Breast epithelium (tissue), 4 donors: ENCODE data around the gene OPCML. TPM values are rescaled to one million over a fixed set of nuclear protein-coding genes. Genes with fewer than 3 reads are reported as not detected.

Source experiments
- DNase-seq, 2 donors: peaks; one replicate each; pipeline ENCODE4 v3.0.0-alpha.2; 2019; ENCODE audit warnings: low spot score in 2 of 2
- H3K27ac ChIP-seq, 2 donors: fragments of 200-600 bp; sonication (generic) in 1 of 2; one replicate each; pipeline ENCODE4 v1.5.1; 2016 to 2019; ENCODE audit warnings: mild to moderate bottlenecking in 1 of 2
- H3K27me3 ChIP-seq, 2 donors: fragments of 200-600 bp; sonication (generic) in 1 of 2; one replicate each; pipeline versions ENCODE4 v1.5.1 to v1.6.0; 2017 to 2019; ENCODE audit warnings: control low read depth in 1 of 2, mild to moderate bottlenecking in 1 of 2
- H3K36me3 ChIP-seq: fragments of 200-600 bp; one replicate; pipeline ENCODE4 v1.5.1; 2019
- H3K4me1 ChIP-seq, 2 donors: fragments of 200-600 bp; sonication (generic); one replicate each; pipeline ENCODE4 v1.5.1; 2016 to 2019; ENCODE audit warnings: control low read depth in 1 of 2
- H3K4me3 ChIP-seq, 3 donors: fragments of 200-600 bp; sonication (generic); 1 replicate in 2 of 3; 2 replicates in 1 of 3; pipeline ENCODE4 v1.5.1; 2016 to 2019; ENCODE audit warnings: mild to moderate bottlenecking in 3 of 3, moderate library complexity in 2 of 3
- H3K9me3 ChIP-seq, 2 donors: fragments of 200-600 bp; sonication (generic) in 1 of 2; one replicate each; pipeline ENCODE4 v1.5.1; 2016 to 2019; ENCODE audit warnings: control low read depth in 1 of 2
- CTCF ChIP-seq, 3 donors: fragments of 450-650 bp; IDR thresholded peaks; one replicate each; pipeline ENCODE4 v1.5.1; 2016 to 2017; ENCODE audit warnings: antibody characterized with exemption in 3 of 3, mild to moderate bottlenecking in 3 of 3, moderate library complexity in 3 of 3
- POLR2A ChIP-seq: fragments of 450-650 bp; IDR thresholded peaks from one replicate; pipeline ENCODE4 v1.6.1; 2016; ENCODE audit warnings: antibody characterized with exemption, mild to moderate bottlenecking, moderate library complexity
- POLR2AphosphoS5 ChIP-seq, 3 donors: sonication (generic); formaldehyde crosslinking; IDR thresholded peaks; one replicate each; pipeline ENCODE4 v1.6.1; 2017; ENCODE audit warnings: antibody characterized with exemption in 3 of 3
- intact Hi-C: fragments of 100-400 bp; cut with DNase I; formaldehyde crosslinking; loops from one replicate; pipeline ENCODE4 v1.15.1; 2023; ENCODE audit warnings: low total_unique reads
- total RNA-seq, 3 donors: library from RNA; depleted of rRNA; stranded (reverse); fragments of >200 nt; gene quantifications; one replicate each; pipeline ENCODE4 v1.1.0, GENCODE V29; 2016

The OPCML gene
- total RNA-seq, 3 donors from 2014 or later, result not detected

GRCh38 chr11:133521502-133521901 is 10.8 kb downstream of the OPCML start:
- no peak overlapping the region for H3K27ac ChIP-seq
- no peaks in the 10 kb centered on the region for H3K36me3 ChIP-seq
- intact Hi-C loops, result no loop called here
- H3K27me3 ChIP-seq, result no peaks in the 10 kb centered on the region
- H3K9me3 ChIP-seq, result no peaks in the 10 kb centered on the region
- TF ChIP-seq CTCF (IDR thresholded peaks at IDR 0.05), result no peak
- no peak for TF ChIP-seq POLR2AphosphoS5 (IDR thresholded peaks at IDR 0.05)
- TF ChIP-seq POLR2A, result no peak
- H3K4me1 ChIP-seq, result no peaks in the 10 kb centered on the region
- no peak for DNase-seq
- no peak overlapping the region for H3K4me3 ChIP-seq

- no peaks in the 10 kb centered on the region for H3K27me3 ChIP-seq
- H3K36me3 ChIP-seq, result no peaks in the 10 kb centered on the region
- H3K27ac ChIP-seq, result no peak overlapping the region
- TF ChIP-seq POLR2A (no peak), POLR2AphosphoS5 (IDR thresholded peaks at IDR 0.05) (no peak), CTCF (IDR thresholded peaks at IDR 0.05) (no peak)
- H3K4me3 ChIP-seq, result no peak overlapping the region
- H3K9me3 ChIP-seq, result no peaks in the 10 kb centered on the region
- intact Hi-C loops, result no loop called here
- H3K4me1 ChIP-seq, result no peaks in the 10 kb centered on the region
- DNase-seq, result no peak
Observed at GRCh38 chr11:133520707-133521106, 11.6 kb downstream of the OPCML start.

GRCh38 chr11:133519560-133519959 is 12.7 kb downstream of the OPCML start:
- Histone ChIP-seq H3K4me1 (no peaks in the 10 kb centered on the region), H3K27ac (no peak overlapping the region), H3K9me3 (no peaks in the 10 kb centered on the region), H3K4me3 (no peak overlapping the region), H3K27me3 (no peaks in the 10 kb centered on the region), H3K36me3 (no peaks in the 10 kb centered on the region)
- TF ChIP-seq POLR2A, result no peak
- TF ChIP-seq CTCF (IDR thresholded peaks at IDR 0.05), result no peak
- TF ChIP-seq POLR2AphosphoS5 (IDR thresholded peaks at IDR 0.05), result no peak
- intact Hi-C loops, result no loop called here
- no peak for DNase-seq

- Histone ChIP-seq H3K4me3 (no peak overlapping the region), H3K27me3 (no peaks in the 10 kb centered on the region), H3K4me1 (no peaks in the 10 kb centered on the region), H3K9me3 (no peaks in the 10 kb centered on the region), H3K36me3 (no peaks in the 10 kb centered on the region), H3K27ac (no peak overlapping the region)
- TF ChIP-seq CTCF (IDR thresholded peaks at IDR 0.05) (no peak), POLR2A (no peak), POLR2AphosphoS5 (IDR thresholded peaks at IDR 0.05) (no peak)
- intact Hi-C loops, result no loop called here
- DNase-seq, result no peak
Observed at GRCh38 chr11:133518702-133519264, 13.5 kb downstream of the OPCML start.

- no peak for DNase-seq
- Histone ChIP-seq H3K27ac (no peak overlapping the region), H3K9me3 (no peaks in the 10 kb centered on the region), H3K4me3 (no peak overlapping the region), H3K36me3 (no peaks in the 10 kb centered on the region), H3K4me1 (no peaks in the 10 kb centered on the region), H3K27me3 (no peaks in the 10 kb centered on the region)
- intact Hi-C loops, result no loop called here
- TF ChIP-seq POLR2A, result no peak
- TF ChIP-seq POLR2AphosphoS5 (IDR thresholded peaks at IDR 0.05), result no peak
- TF ChIP-seq CTCF (IDR thresholded peaks at IDR 0.05), result no peak
Observed at GRCh38 chr11:133516845-133517244, 15.5 kb downstream of the OPCML start.
